Measurements from ENCODE around the gene MTRF1. TPM values are rescaled to one million over a fixed set of nuclear protein-coding genes. Genes with fewer than 3 reads are reported as not detected.

MTRF1 gene
- total and polyA plus RNA-seq, 8 donors = 6.5 to 19.8 (median 10.4) TPM

- TF ChIP-seq CTCF (IDR thresholded peaks at IDR 0.05) = no peak
- Histone ChIP-seq H3K27ac (no peak overlapping the region), H3K4me1 (no peaks in the 10 kb centered on the region), H3K27me3 (no peaks in the 10 kb centered on the region), H3K4me3 (no peak overlapping the region), H3K9me3 (no peaks in the 10 kb centered on the region), H3K36me3 (no peaks in the 10 kb centered on the region)
- ATAC-seq (no peak), FAIRE-seq (no peak), DNase-seq (no peak)
- WGBS, 2 donors = 96 to 99% methylated on average over 2 of the region's 2 CpGs
- intact Hi-C loops (cut with DNase I) = loop anchor here in 1 of 3 donors (10.0 kb wide), 1 partner anchor 136 kb away; no protein-coding TSS in a partner anchor
Measured at GRCh38 chr13:41211062-41211461, 52.3 kb downstream of the MTRF1 start.

GRCh38 chr13:41206467-41206866 lies 56.9 kb downstream of the MTRF1 start:
- intact Hi-C loops (cut with DNase I) = no loop called here
- Histone ChIP-seq H3K36me3 (no peaks in the 10 kb centered on the region), H3K27ac (no peak overlapping the region), H3K4me1 (no peaks in the 10 kb centered on the region), H3K9me3 (no peaks in the 10 kb centered on the region), H3K4me3 (no peak overlapping the region), H3K27me3 (no peaks in the 10 kb centered on the region)
- ATAC-seq (no peak), DNase-seq (no peak), FAIRE-seq (no peak)
- TF ChIP-seq CTCF (IDR thresholded peaks at IDR 0.05) = no peak

- FAIRE-seq = no peak
- no peak overlapping the region for H3K4me3 ChIP-seq
- ATAC-seq = no peak
- 88 to 92% methylated on average over 6 of the region's 6 CpGs for WGBS, 2 donors
- no peaks in the 10 kb centered on the region for H3K27me3 ChIP-seq
- H3K9me3 ChIP-seq = no peaks in the 10 kb centered on the region
- H3K27ac ChIP-seq = no peak overlapping the region
- intact Hi-C loops (cut with DNase I) = no loop called here
- no peaks in the 10 kb centered on the region for H3K36me3 ChIP-seq
- H3K4me1 ChIP-seq = no peaks in the 10 kb centered on the region
- no peak for DNase-seq
- no peak for TF ChIP-seq CTCF (IDR thresholded peaks at IDR 0.05)
Measured at GRCh38 chr13:41203810-41204209, 59.6 kb downstream of the MTRF1 start.

GRCh38 chr13:41200126-41200525 lies 63.2 kb downstream of the MTRF1 start:
- H3K4me1 ChIP-seq = no peaks in the 10 kb centered on the region
- 83 to 88% methylated on average over 4 of the region's 4 CpGs for WGBS, 2 donors
- H3K27ac ChIP-seq = no peak overlapping the region
- DNase-seq (no peak), FAIRE-seq (no peak), ATAC-seq (no peak)
- TF ChIP-seq CTCF (IDR thresholded peaks at IDR 0.05) = no peak
- H3K9me3 ChIP-seq = no peaks in the 10 kb centered on the region
- no peaks in the 10 kb centered on the region for H3K27me3 ChIP-seq
- H3K36me3 ChIP-seq = no peaks in the 10 kb centered on the region
- no peak overlapping the region for H3K4me3 ChIP-seq
- intact Hi-C loops (cut with DNase I) = no loop called here

- FAIRE-seq (no peak), DNase-seq (no peak), ATAC-seq (no peak)
- no peaks in the 10 kb centered on the region for H3K4me1 ChIP-seq
- no peaks in the 10 kb centered on the region for H3K9me3 ChIP-seq
- H3K36me3 ChIP-seq = no peaks in the 10 kb centered on the region
- H3K27ac ChIP-seq = no peak overlapping the region
- no peaks in the 10 kb centered on the region for H3K27me3 ChIP-seq
- WGBS, 2 donors = 91 to 96% methylated on average over 2 of the region's 2 CpGs
- intact Hi-C loops (cut with DNase I) = no loop called here
- TF ChIP-seq CTCF (IDR thresholded peaks at IDR 0.05) = no peak
- no peak overlapping the region for H3K4me3 ChIP-seq
Measured at GRCh38 chr13:41199526-41199925, 63.9 kb downstream of the MTRF1 start.

All from pancreas (tissue), 10 donors.